Measurements from ENCODE around the gene CRYGN.

The CRYGN gene

DNA sequence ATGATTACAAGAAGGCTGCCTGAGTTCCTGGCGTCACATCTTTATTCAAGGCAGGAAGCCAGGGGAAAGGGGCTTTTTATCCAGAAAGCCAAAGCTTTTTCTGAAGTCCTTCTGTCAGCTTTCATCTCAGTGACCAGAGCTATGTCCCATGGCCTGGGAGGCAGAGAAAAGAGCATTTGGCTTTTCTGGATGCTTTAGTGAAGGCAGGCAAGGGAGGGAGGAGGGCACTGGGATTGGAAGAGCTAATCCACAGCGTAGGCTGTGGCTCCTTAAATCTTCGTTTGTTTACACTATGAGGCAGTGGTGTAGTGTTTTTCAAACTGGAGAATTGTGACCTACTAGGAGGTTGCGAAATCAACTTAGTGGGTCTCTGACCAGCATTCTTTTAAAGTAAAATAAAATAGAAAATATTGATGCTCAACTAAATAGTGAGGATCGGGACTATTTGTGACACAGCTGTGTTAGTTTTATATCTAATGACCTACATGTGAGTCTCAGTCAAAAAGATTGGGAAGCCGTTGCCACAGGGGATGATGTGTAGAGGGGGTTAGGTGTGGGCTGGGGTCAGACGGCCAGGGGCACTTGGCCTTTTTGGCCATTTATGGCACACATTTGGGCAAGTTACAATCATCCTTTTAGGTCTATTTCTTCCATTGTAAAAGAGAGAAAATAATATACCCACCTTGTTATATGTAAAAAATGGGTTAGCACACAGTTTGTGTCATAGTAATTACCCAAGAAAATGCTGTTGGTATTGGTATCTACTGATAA, 14.1 kb downstream of the CRYGN start:
- no peak for DNase-seq

DNA sequence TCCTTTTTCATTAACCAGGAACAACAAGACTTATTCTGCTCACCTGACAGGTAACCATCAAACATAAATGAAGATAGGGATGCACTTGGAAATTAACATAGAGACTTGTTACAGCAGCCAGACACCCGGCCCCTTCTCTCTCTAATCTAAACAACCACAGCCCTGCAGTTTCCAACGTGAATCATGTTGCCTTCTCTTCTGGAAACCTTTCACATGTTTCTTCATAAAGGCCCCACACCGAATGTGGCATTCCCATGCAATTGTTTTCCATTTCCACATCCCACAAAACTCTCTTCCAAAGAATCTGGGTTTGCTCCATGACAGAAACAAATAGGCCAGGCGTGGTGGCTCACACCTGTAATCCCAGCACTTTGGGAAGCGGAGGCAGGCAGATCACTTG, 15.1 kb downstream of the CRYGN start:
- no peak for DNase-seq

DNA sequence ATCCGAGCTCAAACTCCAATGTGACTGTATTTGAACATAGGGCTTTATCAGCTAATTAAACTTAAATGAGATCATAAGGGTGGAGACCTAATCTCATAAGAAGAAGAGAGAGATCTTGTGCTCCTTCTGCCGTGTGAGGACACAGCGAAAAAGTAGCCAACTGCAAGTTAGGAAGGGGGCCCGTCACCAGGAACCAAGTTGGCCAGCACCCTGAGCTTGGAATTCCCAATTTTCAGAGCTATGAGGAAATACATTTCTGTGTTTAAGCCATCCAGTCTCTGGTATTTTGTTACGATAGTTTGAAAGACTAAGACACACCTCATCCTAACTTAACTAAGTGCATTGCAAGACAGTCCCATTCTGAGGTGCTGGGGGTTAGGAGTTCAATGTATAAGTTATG, 16.0 kb downstream of the CRYGN start:
- DNase-seq = no peak

DNA sequence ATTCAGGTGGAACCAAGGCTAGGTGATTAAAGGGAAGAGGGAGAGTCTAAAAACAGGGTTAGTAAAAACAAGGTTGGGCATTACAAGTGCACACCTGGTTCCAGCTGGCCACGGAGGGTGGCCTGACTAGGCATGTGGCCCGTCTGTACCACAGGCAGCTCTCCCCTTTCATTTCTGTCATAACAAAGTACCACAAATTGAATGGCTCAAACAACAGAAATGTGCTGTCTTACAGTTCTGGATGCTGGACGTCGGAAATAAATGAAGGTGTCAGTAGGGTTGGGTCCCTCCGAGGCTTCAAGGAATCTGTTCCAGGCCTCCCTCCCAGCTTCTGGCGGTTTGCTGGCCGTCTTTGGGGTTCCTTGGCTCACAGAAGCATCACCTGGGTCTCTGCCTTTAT, 16.7 kb downstream of the CRYGN start:
- DNase-seq = no peak

DNA sequence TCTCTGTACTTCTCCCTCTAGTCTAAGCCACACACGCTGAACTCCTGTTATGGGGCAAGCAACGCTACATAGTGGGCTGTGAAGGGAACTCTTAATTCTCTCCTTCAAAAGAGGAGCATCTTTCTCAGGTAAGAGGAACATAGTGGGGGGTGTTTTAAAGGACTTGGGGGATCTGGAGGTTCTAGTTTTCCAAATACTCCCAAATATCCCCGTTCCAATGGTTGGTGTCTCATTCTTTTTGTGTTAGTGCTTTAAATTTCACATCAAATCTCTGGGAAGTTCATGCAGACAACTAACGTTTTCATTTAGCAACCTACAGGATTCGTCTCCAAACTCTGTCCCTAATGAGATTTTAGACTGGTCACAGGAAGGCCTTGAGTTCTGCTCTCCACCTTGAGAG, 17.7 kb downstream of the CRYGN start:
- DNase-seq = no peak

DNA sequence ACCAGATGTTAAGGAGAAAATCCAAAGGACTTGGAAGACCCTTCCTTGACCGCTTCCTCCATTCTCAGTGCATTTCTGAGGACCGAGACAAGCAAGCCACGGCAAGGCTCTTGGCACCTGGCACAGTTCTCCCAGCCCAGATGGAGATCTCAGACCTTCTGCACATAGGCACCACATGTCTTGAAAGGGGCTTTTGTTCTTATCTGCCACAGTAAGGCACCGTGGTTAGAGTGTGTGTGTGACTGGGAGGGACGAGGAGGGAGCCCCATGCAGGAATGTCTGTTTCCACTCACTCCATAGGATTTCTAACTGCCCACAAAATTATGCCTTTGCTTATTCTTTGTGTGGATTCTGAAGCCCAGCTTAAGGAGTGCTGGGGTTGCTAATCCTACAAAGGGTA, 19.8 kb downstream of the CRYGN start:
- DNase-seq = no peak

DNA sequence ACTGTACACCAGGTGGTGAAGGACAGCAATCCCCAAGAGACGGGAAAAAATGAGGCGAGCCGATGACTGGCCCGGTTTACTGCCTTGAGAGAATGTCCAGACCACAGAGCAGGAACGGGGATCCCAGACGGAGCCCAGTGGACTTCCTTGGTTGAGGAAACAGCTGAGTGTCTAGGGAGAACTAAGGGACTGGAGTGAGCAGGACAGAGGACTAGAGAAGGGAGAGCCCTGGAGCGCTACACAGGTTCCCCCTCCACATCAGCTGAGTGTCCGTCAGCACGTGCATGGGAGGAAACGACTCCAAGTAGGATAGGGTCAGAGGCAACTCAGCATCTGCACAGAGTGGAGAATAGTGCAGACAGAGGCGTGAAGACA, 23.0 kb downstream of the CRYGN start:
- no peak for DNase-seq

DNA sequence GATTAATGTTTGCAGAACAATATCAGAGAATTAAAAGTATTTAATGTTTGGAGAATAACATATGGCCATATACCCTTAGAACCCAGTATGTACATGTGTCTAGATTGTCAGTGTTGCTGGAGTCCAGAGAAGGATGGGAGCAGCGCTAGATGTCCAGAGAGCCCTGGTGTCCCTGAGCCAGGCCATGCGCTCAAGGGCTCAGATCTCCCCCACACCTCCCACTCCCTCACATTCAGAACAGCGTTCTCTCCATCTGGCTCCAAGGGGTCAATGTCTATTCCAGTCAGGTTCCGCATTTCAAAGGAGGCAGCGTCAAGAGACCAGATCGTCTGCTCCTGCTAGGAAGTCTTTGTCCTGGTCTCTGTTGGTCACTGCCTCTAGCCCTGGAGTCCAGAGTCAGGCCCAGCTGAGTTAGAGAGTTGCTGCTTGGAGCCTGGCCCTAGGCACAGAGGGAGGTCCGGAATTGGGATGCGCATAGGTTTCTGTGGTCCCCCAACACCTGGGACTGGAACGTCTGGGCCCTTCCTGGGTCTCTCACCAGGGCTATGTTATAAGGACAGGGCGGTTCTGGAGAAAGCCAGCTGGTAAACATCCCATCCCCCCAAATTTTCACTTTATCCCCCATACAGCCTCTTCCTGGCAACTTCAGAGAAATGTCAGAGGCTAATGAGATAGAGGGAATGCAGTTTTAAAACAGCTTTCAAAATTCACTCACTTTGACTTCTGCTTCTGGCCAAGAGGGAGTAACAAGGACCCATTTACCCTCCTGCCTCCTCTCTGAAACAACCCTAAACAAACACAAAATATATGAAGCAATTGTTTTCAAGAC, 23.6 kb downstream of the CRYGN start:
- DNase-seq = no peak

DNA sequence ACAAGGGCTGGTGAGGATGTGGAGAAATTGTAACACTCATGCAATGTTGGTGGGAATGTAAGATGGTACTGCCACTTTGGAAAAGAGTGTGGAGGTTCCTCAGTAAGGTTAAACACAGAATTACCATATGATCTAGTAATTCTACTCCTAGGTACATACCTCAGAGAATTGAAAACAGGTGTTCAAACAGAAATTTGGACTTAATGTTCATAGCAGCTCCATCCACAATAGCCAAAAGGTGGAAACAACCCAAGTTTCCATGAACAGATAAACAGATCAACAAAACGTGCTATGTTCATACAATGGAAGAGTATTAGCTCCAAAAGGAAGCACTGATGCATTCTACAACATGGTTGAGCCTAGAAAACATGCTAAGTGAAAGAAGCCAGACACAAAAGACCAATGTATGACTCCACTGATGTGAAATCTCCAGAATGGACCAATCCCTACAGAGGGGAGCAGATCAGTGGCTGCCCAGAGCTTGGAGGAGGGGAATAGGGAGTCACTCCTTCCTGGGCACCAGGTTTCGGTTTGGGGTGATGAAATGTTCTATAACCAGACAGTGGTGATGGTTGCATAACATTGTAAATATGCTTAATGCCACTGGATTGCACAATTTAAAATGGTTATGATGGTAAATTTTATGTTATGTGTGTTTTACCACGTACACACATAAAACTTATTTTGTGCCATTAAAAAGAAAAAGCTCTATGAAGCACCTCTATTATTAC, 24.4 kb downstream of the CRYGN start:
- DNase-seq = no peak

DNA sequence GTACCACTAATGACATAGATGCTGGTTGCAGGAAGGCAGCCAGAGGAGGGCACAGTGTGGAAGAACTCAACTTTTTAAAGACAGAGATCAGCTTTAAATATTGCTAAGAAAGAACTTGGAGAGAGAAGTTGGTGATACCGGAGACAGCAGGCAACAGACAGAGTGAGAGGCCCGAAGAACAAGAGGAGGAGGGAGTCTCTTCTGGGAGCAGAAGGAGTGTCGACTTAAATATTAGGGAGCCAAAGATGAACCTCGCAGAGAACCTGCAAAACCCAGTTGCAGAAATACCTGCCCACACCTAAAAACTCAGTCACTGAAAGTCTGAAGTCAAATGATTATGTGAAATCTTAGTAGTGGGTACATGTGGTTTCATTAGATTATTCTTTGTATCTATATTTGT, 26.7 kb downstream of the CRYGN start:
- no peak for DNase-seq

DNA sequence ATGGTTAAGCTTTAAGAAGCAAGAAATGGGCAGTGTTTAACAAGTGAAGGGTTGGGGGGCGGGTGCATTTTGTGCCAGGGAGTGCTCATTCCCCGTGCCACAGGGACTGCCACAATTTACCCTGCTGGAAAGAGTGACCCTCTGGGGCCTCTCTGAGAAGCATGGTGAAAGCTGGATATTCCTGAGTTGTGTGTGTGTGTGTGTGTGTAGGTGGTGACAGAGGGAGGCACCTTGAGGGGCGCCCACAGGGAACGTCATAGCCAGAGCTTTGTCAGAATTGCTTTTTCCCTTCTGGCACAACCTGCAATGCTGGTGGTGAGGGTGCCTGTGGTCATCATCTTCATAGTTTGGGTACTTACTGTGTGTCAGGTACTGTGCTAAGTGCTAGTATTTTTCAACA, 27.6 kb downstream of the CRYGN start:
- DNase-seq = no peak

DNA sequence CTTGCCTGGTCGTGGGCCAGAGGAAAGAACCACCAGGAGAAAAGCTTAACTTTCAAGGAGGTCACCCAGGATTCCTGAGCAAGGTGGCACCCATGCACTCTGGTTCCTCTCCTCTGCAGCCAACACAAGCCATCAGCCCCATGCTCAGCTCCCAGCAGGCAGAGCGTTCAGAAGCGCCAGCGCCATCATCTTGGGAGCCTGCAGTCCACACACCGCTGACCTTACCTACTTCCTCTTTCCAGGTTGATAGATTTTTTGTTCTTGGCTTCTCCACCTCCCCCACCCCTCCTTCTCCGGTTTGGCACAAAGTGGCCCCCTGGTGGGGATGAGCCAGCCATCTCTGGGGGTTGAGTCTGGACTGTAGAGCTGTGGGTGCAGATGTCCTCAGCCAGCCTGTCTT, 28.4 kb downstream of the CRYGN start:
- DNase-seq = no peak

DNA sequence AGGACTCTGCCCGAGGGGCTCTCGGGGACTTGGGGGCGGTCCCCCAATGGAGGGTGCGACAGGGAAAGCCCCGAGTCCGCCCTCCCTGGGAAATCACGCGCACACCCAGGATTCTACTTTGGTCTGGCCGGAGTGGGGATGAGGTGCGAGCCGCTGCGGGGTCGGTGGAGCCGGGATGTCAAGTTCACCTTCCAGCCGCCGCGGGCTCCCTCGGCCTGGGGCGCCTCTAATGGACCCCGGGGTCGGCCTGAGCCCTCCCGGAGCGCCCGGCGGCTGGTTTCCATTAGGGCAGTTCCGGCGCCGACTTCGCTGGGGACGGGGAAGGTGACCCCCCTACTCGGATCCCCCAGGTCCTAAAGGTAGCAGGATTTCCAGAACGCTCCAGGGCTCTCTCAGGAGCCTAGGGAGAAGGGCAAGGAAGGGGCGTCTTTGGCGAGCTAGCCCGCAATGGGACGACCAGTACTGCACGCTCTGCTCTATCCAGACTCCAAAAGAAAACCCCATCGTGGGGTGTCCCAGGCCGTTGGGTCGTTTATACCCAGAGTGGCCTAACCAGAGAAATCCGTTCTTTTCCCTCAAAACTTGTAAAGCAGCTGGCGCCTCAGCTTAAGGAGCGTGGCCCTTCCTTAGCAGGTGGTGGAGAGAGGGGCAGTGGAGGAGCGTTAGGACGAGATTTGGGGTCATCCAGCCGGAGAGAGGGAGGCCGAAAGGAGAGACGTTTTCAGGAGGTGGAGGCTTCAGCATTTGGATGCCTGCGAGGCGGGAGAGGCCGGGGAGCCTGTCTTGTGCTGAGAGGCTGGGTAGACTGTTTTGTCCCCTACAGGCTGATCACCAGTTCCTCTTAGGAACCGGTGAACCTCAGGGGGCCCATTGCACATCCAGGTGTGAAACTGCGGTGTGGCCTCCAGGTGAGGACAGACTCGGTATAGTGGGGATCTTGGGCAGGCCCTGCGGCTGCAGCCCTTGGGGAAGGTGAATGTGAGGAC, 29.2 kb downstream of the CRYGN start:
- no peak for DNase-seq

DNA sequence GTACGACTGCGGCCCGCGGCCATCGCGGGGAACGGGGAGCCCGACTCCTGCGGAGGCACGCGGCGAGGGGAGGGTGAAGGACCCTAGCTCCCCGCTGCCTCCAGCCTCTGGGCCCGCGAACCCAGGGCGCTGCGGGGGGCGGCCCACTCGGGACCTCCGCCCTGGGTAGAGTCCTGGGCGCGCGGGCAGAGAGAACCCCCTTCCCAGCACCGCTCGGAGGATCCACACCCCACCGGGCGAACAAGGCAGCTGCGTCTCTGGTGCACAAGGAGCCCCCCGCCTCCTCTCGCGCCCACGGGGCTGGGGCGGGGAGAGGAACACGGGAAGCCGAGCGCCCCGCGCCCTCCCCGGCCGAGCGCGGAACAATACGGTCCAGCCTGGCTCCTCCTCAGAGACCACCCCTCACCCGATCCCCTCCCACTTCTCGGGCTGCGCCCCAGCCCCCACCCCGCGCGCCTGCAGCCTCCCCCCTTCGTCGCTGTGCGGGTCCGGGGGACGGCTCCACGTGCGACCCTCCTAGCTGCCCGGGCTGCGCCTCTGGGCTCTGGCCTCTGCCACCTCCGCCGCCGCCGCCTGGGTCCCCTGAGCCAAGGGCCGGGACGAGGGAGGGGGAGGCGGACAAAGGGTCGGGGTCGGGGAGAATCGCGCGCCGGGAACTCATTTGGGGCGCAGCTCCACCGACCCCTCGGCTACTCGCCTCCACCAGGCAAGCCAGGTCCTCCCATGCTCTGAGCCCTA, 30.1 kb downstream of the CRYGN start, which contains the start of gene WDR86:
Gene WDR86, minus strand, starts transcription at position 372 of the 738 bp plus-strand sequence. CDS start 449 bp downstream, outside the sequence.
- no peak for DNase-seq

DNA sequence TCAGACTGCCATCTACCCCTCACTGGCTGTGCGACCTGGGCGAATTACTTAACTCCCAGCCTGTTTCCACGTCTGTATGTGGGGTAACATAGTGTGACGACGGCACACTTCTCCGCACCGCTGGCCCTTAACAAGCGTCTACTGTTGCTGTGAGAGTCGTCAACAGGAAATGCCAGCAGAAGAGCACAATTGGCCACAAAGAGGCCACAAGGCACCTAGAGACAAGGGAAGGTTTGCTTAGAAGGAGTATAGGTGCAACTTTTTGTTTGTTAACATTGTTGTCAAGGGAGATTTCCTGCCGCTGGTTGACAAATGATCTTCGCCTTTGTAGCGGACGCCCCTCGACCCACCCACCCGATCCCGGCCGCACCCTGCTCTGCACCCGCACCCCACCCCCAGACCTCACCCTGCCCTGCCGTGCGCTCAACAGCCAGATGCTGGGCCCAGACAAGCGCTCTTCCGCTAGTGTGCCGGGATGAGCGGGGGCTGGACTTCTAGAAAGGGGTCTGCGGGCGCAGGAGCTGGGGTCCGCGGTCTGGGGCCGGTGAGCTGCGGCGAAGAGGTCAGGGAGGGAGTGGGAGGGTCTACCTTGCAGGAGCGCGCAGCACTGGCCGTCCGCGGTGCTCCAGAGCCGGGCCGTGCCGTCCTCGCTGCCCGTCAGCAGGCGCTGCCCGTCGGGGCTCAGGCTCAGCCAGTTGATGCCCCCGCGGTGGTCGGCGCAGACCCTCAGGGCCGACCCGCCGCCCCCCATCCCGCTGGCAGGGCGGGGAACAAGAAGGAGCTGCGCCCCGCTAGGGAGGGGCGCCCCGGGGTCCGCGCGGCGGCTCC, 30.9 kb downstream of the CRYGN start:
- no peak for DNase-seq

DNA sequence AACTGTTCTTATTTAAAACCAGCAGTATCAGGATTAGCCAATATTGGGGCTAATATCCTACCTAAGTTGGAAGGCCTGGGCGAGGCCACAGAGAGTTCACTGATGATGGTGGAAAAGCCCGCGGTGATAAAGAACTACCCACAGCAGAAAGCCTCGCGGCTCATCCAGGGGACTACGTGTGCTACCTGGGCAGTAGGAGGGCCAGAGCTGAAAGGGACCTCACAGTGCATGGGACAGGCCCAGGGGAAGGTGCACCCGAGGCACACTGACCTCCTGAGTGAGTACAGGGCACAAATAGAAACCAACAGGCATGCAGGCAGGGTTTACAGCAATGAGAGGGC, 31.5 kb downstream of the CRYGN start:
- DNase-seq = no peak

DNA sequence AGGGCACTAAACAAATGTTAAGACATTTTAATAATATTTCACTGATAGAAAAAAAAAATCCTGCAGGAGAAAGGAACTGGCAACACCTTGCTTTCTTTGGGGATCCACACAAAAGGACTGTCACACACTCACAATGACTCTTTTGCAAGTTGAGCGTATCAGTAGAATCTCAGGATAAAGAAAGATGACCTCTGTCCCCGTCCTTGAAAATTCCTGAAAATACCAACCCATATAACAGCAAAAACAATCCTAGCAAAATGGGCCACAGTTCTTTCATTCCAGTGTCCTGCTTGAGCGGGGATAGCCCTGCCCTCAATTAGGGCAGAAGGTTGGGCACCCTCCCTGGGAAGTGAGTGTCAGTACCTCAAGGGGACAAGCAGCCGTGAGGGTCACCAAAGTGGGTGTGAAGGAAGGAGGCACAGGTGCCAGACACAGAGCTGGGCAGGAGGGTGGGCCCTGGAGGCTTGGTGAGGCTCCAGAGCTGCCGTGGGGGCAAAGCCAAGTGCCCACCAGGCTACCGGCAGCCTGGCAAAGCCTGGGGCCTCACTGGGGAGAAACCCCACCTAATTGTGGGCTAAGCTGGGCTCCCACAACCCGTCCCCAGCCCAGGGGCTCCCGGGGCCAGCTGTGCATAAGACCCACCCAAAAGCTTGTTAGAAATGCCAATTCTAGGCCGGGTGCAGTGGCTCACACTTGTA, 32.9 kb downstream of the CRYGN start:
- DNase-seq = no peak

DNA sequence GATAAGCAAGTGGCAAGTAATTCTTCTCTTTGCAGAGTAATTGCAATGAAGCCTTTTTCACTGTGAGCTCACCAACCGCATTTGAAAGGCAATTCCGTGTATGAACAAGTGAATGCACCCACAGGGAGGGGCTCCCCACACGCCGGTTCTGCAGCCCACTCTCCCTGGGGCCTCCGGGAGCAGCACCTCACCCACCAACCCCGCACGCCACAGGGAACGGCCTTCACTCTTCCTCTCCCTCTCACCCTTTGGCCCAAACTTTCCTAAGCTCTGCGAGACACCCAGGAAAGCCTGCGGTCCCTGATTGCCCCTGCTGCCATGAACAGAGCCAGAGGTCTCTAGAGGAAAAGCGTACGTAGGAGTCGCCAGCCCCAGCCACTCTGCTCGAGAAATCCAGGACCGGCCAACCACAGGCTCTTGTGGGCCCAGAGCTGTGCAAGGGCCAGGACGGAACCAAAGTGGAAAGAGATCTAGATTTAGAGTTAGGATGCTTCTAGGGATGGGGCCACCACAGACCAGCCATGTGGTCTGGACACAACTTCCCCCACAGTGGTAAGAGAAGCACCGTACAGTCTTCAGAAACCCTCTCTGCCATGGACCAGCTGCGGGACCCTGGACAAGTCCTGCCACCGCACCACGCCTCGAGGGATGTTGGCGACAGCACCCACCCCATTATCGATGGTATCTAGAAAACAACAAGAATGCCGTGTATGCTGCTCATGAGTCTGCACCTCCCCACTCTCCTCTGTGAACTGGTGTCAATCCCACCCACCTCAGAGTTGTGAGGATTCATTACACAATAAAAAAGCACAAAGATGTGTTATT, 33.7 kb downstream of the CRYGN start:
- DNase-seq = no peak

DNA sequence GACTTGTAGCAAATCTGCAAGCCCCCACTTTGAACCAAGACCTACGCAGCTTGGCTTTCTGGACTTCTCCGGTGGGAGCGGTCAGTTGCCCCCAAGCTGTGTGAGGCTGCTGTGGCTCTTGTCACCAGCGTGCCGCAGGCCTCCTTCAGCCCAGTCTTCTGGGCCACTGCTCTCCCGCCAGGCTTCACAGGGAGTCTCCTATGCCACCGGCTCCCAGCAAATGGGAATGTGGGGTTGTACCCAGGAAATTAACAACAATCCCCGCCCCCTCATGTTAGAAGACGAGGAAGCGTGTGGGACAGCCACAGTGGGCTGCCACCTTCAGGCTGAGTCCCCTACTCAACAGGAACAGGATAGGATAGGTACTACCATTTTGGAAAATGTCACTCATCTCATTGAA, 34.4 kb downstream of the CRYGN start:
- no peak for DNase-seq
